NCI-H2081 treated with DMSO at 0.1 percent for 48 hours (cell line): ENCODE data around the gene ARHGEF28.

Experiments used
- DNase-seq: peaks from one replicate; lab custom pipeline; 2025; lab: John Stamatoyannopoulos, UW

The ARHGEF28 gene

DNA sequence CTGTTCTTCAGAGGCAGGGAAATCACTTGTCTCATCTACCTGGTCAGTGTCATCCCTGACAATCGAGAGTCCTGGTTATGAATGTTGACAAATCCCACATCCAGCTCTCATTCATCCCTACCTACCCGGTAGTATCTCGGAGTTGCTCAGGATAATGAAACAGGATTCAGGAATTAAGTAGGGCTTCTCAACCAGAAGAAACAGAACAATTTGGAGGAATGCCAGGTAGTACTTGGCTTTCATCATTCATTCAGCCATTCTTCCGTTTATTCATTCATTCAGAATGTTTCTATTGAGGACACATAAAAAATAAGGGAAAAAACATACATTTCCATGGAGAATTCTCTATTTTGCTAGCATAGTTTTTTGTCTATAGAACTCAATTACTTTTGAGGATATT lies 195.0 kb downstream of the ARHGEF28 start:
- DNase-seq = no peak

DNA sequence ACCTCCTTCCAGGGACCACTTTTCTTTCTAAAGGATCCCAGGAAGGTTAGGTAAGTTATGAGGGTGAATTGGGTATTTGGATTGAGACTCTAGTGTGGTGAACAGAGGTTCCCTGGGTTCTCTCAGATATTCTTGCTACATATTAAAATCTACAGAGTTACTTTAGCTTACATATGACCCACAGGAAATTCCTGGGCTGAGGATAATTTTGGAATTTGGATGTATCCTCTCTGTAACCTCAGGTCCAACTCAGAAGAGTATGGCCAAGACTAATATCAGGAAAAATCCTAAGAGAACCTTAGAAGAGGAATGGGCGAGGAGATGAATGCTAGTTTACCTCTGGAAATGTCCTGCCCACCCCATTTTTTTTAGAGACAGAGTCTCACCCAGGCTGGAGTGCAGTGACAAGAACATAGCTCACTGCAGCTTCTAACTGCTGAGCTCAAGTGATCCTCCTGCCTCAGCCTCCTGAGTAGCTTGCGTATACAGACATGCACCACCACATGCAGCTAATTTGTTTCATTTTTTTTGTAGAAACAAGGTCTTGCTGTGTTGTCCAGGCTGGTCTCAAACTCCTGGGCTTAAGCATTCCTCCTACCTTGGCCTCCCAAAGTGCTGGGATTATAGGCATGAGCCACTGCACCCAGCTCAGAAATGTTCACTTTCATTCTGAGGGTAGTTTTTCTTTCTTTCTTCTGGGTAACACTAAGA lies 196.4 kb downstream of the ARHGEF28 start:
- no peak for DNase-seq

DNA sequence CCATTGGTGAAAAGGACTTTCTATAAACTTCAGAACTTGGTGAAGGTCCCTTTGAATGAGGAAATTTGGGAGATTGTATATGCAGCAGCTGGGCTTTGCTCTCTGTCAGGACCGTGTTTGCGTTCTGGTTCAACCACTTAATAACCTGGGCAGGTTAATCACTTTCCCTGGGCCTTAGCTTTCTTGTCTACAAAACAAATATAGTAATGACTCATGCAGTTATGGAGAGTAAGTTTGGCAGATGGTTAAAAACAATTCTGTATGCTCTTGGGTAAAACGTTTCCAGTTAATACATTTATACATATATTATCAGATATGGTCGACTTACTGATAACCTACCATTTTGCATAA lies 197.0 kb downstream of the ARHGEF28 start:
- no peak for DNase-seq

GRCh38 chr5:73823508-73823925 lies 197.5 kb downstream of the ARHGEF28 start:
- DNase-seq = no peak

DNA sequence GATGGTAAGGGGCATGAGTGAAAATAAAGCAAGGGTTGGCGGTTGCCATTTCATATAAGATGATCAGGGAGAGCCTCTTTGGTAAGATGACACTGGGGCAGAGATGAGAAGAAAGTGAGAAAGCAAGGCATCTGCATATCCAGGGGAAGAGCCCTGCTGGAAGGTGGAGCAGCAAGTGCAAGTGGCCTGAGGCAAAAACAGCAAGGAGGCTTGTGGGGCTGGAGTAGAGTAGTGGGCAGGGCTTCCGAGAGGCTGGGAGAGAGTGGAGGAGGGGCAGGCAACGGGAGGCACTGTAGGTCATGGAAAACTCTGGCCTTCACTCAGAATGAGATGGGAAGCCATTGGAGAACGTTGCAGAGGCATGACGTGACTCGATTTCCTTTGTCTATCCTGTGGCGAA lies 199.2 kb downstream of the ARHGEF28 start:
- no peak for DNase-seq

DNA sequence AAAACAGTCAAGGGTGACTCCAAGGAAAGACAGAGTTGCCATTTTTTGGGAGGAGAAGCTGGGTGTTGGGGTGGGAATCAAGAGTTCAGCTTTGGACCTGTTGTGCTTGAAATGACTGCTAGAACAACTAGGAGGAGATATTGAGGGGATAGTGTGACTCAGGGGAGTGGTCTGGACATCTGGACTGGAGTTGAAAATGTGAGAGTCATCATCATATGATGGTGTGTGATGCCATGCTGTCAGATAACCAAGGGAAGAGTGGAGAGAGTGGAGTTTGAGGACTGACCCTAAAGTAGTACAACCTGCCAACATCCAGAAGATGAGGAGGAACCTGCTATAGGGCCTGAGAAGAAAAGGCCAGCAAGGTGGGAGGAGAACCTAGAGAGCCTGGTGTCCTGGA lies 199.7 kb downstream of the ARHGEF28 start:
- no peak for DNase-seq

GRCh38 chr5:73826301-73827105 lies 200.5 kb downstream of the ARHGEF28 start:
- DNase-seq = no peak

DNA sequence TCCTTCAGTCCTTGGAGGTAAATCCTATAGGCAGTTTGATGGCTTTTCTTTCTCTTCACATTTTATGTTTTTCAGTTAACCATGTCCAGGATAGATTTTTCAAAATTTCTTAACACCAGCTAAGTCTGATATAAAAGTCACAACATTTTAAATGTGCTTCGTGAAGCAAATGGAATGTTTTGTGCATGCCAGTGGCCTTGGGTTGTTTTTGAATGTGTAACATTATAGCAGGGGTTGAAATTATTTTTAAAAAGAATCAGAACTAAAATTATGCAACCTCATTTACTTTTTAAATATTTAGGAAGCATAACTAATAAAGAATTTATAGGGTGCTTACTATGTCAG lies 201.1 kb downstream of the ARHGEF28 start:
- no peak for DNase-seq

DNA sequence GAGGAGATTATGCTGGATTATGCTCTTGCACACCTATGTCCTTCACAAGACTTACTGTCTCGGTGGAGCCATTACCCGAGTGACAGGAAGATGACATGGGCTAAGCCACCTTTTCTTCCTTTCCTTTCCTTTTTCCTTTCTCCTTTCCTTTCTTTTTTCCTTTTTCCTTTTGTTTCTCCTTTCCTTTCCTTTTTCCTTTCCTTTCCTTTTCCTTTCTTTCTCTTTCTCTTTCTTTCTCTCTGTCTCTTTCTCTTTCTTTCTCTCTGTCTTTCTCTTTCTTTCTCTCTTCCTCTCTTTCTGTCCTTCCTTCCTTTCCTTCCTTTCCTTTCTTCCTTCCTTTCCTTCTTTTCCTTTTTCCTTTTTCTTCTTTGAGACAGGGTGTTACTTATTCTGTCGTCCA lies 202.5 kb downstream of the ARHGEF28 start:
- DNase-seq = no peak

GRCh38 chr5:73830646-73831045 lies 204.7 kb downstream of the ARHGEF28 start:
- no peak for DNase-seq

DNA sequence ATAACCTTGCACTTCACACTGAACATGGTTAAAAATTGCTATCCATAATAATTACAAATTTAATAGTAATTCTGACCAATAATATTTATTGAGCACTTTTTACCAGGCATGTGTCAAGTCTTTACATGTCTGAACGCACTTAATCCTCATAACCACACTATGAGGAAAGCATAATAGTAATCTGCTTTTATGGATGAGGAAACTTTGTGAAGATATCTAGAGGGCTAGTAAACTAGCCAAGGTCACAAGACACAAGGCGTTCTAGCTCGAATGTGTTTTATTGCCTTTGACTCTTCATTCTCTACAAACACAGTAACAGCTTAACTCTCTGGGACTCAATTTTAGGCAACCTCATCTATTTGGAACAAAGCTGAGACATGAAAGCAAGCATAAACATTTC lies 205.1 kb downstream of the ARHGEF28 start:
- DNase-seq = no peak

DNA sequence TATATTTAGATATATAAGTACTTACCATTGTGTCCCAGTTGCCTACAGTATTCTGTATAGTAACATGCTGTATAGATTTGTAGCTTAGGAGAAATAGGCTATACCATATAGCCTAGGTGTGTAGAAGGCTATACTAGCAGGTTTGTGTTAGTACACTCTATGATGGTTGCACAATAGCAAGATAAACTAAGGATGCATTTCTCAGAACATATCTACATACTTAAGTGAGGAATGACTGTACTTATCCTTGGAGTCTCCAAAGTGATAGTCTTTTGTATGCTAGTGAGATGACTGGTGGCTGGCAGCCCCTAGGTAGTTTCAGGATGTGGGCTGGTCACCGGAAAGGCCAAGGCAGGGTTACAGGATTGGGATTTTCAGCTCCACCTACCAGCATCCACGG lies 208.7 kb downstream of the ARHGEF28 start:
- no peak for DNase-seq

DNA sequence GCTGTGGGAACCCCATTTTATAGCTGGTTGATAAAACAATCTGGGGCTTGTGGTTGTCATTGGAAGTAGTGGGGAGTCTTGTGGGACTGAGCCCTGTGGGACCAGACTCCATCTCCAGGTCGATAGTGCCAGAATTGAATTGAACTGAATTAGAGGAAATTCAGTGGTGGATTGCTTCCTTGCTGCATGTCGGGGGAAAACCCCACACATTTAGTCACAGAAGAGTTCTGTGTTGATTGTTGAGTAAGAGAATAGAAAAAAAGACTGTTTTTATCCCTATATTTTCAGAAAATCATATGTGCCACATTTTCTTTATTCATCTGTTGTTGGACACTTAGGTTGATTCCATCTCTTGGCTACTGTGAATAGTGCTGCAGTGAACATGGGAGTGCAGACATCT lies 209.7 kb downstream of the ARHGEF28 start:
- DNase-seq = no peak

DNA sequence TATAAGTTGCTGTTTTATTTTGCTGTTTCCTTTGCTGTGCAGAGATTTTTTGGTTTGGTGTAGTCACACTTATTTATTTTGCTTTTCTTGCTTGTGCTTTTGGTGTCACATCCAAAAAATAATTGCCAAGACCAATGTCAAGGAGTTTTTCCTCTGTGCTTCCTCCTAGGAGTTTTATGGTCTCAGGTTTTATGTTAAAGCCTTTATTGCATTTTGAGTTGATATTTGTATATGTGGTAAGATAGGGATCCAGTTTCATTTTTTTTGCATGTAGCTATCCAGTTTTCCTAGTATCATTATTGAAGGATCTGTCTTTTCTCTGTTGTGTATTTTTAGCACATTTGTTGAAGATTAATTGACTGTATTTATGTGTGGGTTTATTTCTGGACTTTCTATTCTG lies 210.6 kb downstream of the ARHGEF28 start:
- DNase-seq = no peak

GRCh38 chr5:73838901-73839300 lies 212.9 kb downstream of the ARHGEF28 start:
- no peak for DNase-seq

GRCh38 chr5:73841641-73842040 lies 215.6 kb downstream of the ARHGEF28 start:
- DNase-seq = no peak

DNA sequence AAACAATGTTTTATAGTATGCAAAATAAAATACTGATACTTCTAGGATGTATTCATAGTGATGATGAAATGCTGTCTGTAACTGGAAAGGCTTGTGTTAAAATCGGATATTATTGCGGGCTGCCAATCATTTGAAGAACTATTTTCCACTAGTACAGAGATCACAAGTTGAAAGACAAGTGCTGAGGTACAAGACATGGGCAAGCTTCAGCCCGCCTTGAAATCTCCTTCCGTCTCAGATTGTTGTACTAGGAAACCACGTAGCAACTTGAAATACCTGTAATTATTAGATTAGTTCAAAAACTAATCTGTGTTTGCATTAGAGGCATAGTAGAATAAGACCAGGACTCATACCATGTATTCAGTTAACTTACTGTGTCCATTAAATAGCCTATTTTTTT lies 218.2 kb downstream of the ARHGEF28 start:
- DNase-seq = no peak

GRCh38 chr5:73851471-73852181 lies 225.6 kb downstream of the ARHGEF28 start:
- no peak for DNase-seq

DNA sequence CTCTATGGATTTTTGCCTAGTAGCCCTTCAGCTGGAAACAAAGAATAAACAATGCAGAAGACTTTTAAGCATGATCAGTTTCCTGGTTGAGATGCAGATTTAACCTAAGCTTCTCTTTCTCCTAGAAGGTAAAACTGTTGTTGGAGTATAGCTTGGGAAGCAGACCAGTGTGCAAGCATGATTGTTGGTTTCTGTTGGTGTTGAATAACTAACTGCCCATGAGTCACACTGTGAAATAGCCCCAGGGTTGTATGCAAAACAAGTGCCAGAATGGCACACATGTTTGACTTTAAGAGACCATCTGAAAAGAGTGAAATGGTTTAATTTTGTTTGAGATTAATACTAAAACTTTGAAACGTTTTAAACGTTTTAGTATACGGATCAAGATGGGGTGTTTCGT lies 227.1 kb downstream of the ARHGEF28 start:
- DNase-seq = no peak

- DNase-seq = no peak
Observed at GRCh38 chr5:73856997-73857396, 231.0 kb downstream of the ARHGEF28 start.

DNA sequence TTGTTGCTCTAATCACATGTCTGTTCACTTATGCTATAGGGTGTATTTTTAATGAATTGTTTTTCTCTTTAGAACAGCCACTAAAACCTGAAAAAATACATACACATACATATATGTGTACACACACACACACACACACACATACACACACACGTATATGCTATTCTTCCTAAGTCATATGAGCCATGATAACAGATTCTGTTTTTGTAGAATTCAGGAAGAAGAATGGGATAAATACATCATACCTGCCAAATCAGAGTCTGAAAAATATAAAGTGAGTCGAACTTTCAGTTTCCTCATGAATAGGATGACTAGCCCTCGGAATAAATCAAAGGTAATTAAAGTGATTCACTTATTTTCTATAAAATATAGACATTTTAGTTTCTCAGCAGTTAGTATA lies 231.4 kb downstream of the ARHGEF28 start:
- no peak for DNase-seq

GRCh38 chr5:73858054-73858453 lies 232.1 kb downstream of the ARHGEF28 start:
- no peak for DNase-seq

DNA sequence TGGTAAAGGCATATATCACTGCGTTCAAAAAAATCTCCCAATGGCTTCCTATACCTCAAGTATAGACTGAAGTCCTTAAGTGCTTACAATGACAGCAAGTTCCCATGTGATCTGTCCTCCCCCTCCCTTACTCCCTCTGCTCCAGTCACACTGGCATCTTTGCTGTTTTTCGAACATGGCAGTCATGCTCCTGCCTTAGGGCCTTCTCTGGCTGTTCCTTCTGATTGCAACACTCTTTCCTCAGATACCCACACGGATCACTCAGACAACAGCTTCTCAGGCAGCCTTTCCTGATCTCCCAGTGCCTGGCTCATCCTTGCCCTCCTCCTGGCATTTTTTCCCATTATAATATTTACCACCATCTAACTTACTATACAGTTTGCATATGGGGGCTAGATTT lies 232.8 kb downstream of the ARHGEF28 start:
- DNase-seq = no peak
